Activated naive CD4-positive, alpha-beta T cell treated with anti-CD3 and anti-CD28 coated beads, Interleukin-2, amount 50 U/mL, for 24 hours (primary cell): ENCODE data around the gene USP6NL.

Experiments
- H3K27ac Mint-ChIP-seq: one replicate; pipeline ENCODE4 v1.8.0; 2021; ENCODE audit warnings: mild to moderate bottlenecking, mixed read lengths
- H3K27me3 Mint-ChIP-seq: one replicate; pipeline ENCODE4 v1.8.0; 2021; ENCODE audit warnings: mixed read lengths
- H3K36me3 Mint-ChIP-seq: one replicate; pipeline ENCODE4 v1.8.0; 2021; ENCODE audit warnings: mixed read lengths
- H3K4me1 Mint-ChIP-seq: one replicate; pipeline ENCODE4 v1.8.0; 2021; ENCODE audit warnings: mixed read lengths
- H3K4me3 Mint-ChIP-seq: one replicate; pipeline ENCODE4 v1.8.0; 2021; ENCODE audit warnings: mild to moderate bottlenecking, mixed read lengths
- H3K9me3 Mint-ChIP-seq: one replicate; pipeline ENCODE4 v1.8.0; 2021; ENCODE audit warnings: mixed read lengths

The USP6NL gene

DNA sequence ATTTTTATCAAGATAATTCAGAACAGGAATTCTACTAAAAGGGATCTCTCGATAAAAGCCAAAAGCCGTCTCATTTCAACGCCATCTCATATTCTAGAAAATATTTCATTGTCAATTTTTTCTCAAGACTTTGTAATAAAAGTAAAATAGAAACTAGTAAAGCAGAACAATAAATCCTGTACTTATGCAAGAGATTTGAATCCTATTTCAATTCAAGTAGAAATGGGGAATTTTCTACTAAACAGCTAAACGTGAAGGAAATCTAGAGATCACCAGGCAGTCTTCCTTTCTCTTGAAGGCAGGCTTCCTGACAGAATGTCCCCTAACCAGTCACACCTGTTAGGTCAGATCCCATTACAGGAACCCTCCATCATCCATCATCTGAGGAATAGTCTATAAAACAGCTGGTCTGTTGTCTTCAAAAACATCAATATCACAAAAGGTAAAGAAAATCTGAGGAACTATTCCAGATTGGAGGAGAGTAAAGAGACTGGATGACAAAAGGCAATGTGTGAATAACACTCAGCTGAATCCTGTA is 23.7 kb downstream of the USP6NL start:
- H3K27ac Mint-ChIP-seq, result peak overlapping the region; percentile 21
- peaks cover 4% of the 10 kb centered on the region for H3K36me3 Mint-ChIP-seq
- H3K4me1 Mint-ChIP-seq, result peaks cover 11% of the 10 kb centered on the region
- no peak overlapping the region for H3K4me3 Mint-ChIP-seq
- no peaks in the 10 kb centered on the region for H3K9me3 Mint-ChIP-seq
- H3K27me3 Mint-ChIP-seq, result no peaks in the 10 kb centered on the region

- H3K9me3 Mint-ChIP-seq, result no peaks in the 10 kb centered on the region
- peaks cover 18% of the 10 kb centered on the region for H3K4me1 Mint-ChIP-seq
- peaks cover 4% of the 10 kb centered on the region for H3K36me3 Mint-ChIP-seq
- H3K27ac Mint-ChIP-seq, result no peak overlapping the region
- no peaks in the 10 kb centered on the region for H3K27me3 Mint-ChIP-seq
- no peak overlapping the region for H3K4me3 Mint-ChIP-seq
These were observed 25.3 kb downstream of the USP6NL start for GRCh38 chr10:11586170-11586569.

- Mint-ChIP-seq H3K4me1 (peaks cover 35% of the 10 kb centered on the region), H3K27ac (peak overlapping the region; percentile 64), H3K9me3 (no peaks in the 10 kb centered on the region), H3K27me3 (no peaks in the 10 kb centered on the region), H3K4me3 (peak overlapping the region; percentile 6), H3K36me3 (peaks cover 6% of the 10 kb centered on the region)
These were observed 30.2 kb downstream of the USP6NL start for GRCh38 chr10:11581213-11581612.

DNA sequence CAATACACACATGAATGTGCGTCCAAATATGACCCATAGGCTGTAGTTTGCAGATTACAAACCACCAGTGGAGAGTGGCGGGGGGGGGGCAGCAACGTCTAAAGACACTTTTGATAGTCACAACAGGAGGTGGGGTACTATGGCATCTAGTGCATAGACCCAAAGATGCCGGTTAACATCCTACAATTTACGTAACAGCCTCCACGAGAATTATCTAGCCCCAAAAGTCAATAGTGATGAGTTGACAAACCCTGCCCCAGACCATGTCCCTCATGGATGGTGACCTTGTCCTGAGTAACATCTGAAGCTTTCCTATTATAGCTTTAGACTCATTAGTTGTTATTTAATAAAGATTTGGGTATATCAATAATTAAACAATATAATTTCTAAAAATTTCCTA is 31.6 kb downstream of the USP6NL start:
- Mint-ChIP-seq H3K36me3 (peaks cover 4% of the 10 kb centered on the region), H3K4me1 (peaks cover 37% of the 10 kb centered on the region), H3K27me3 (no peaks in the 10 kb centered on the region), H3K4me3 (no peak overlapping the region), H3K27ac (no peak overlapping the region), H3K9me3 (no peaks in the 10 kb centered on the region)

- no peaks in the 10 kb centered on the region for H3K9me3 Mint-ChIP-seq
- peaks cover 2% of the 10 kb centered on the region for H3K36me3 Mint-ChIP-seq
- H3K27me3 Mint-ChIP-seq, result no peaks in the 10 kb centered on the region
- peaks cover 48% of the 10 kb centered on the region for H3K4me1 Mint-ChIP-seq
- H3K27ac Mint-ChIP-seq, result peak overlapping the region; percentile 76
- H3K4me3 Mint-ChIP-seq, result peak overlapping the region; percentile 40
These were observed 32.6 kb downstream of the USP6NL start for GRCh38 chr10:11578802-11579255.

DNA sequence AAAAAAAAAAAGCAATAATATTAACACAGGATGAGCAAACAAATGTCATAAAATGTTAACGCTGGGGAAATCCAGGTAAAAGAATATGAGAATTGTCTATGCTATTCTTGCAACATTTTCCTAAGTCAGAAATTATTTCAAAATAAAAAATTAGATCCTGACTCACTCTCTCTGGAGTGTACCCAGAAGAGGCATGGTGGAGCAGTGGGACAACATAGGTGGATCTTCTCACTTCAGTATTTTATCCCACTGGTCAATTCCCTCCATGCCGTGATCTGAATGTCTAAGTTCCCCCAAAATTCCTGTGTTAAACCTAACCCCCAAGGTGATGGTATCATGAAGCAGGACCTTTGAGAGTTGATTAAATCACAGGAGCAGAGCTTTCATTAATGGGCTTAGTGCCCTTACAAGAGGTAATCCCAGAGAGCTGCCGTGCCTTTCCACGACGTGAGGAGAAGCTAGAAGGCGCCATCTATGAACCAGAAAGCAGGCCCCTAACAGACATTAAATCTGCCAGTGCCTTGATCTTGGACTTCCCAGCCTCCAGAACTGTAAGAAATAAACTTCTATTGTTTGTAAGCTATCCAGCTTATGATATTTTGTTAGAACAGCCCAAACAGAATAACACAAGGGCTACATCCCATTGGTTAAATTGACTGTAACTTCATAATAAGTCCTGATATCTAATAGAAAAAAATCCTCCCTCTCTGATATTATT is 35.2 kb downstream of the USP6NL start:
- peaks cover 2% of the 10 kb centered on the region for H3K36me3 Mint-ChIP-seq
- H3K27me3 Mint-ChIP-seq, result no peaks in the 10 kb centered on the region
- no peak overlapping the region for H3K4me3 Mint-ChIP-seq
- no peaks in the 10 kb centered on the region for H3K9me3 Mint-ChIP-seq
- H3K27ac Mint-ChIP-seq, result peak overlapping the region; percentile 13
- H3K4me1 Mint-ChIP-seq, result peaks cover 49% of the 10 kb centered on the region

GRCh38 chr10:11573497-11573896 is 38.0 kb downstream of the USP6NL start:
- Mint-ChIP-seq H3K27ac (no peak overlapping the region), H3K9me3 (no peaks in the 10 kb centered on the region), H3K36me3 (peaks cover 2% of the 10 kb centered on the region), H3K27me3 (no peaks in the 10 kb centered on the region), H3K4me1 (peaks cover 32% of the 10 kb centered on the region), H3K4me3 (no peak overlapping the region)

GRCh38 chr10:11570751-11571150 is 40.7 kb downstream of the USP6NL start:
- Mint-ChIP-seq H3K27me3 (no peaks in the 10 kb centered on the region), H3K4me3 (no peak overlapping the region), H3K36me3 (no peaks in the 10 kb centered on the region), H3K27ac (no peak overlapping the region), H3K4me1 (peaks cover 30% of the 10 kb centered on the region), H3K9me3 (no peaks in the 10 kb centered on the region)

- H3K36me3 Mint-ChIP-seq, result peaks cover 1% of the 10 kb centered on the region
- H3K27me3 Mint-ChIP-seq, result no peaks in the 10 kb centered on the region
- H3K4me3 Mint-ChIP-seq, result no peak overlapping the region
- H3K9me3 Mint-ChIP-seq, result no peaks in the 10 kb centered on the region
- H3K4me1 Mint-ChIP-seq, result peaks cover 17% of the 10 kb centered on the region
- H3K27ac Mint-ChIP-seq, result no peak overlapping the region
These were observed 42.0 kb downstream of the USP6NL start for GRCh38 chr10:11569471-11569870.

GRCh38 chr10:11568578-11568977 is 42.9 kb downstream of the USP6NL start:
- Mint-ChIP-seq H3K27me3 (no peaks in the 10 kb centered on the region), H3K9me3 (no peaks in the 10 kb centered on the region), H3K27ac (no peak overlapping the region), H3K36me3 (peaks cover 1% of the 10 kb centered on the region), H3K4me3 (no peak overlapping the region), H3K4me1 (peaks cover 8% of the 10 kb centered on the region)

- Mint-ChIP-seq H3K36me3 (peaks cover 1% of the 10 kb centered on the region), H3K4me3 (no peak overlapping the region), H3K4me1 (peaks cover 7% of the 10 kb centered on the region), H3K27me3 (no peaks in the 10 kb centered on the region), H3K27ac (no peak overlapping the region), H3K9me3 (no peaks in the 10 kb centered on the region)
These were observed 46.7 kb downstream of the USP6NL start for GRCh38 chr10:11564741-11565140.

- H3K36me3 Mint-ChIP-seq, result peaks cover 1% of the 10 kb centered on the region
- peaks cover 7% of the 10 kb centered on the region for H3K4me1 Mint-ChIP-seq
- no peaks in the 10 kb centered on the region for H3K27me3 Mint-ChIP-seq
- no peak overlapping the region for H3K27ac Mint-ChIP-seq
- no peaks in the 10 kb centered on the region for H3K9me3 Mint-ChIP-seq
- H3K4me3 Mint-ChIP-seq, result no peak overlapping the region
These were observed 47.5 kb downstream of the USP6NL start for GRCh38 chr10:11563936-11564335.

- H3K27ac Mint-ChIP-seq, result no peak overlapping the region
- peaks cover 7% of the 10 kb centered on the region for H3K4me1 Mint-ChIP-seq
- H3K36me3 Mint-ChIP-seq, result peaks cover 1% of the 10 kb centered on the region
- no peaks in the 10 kb centered on the region for H3K9me3 Mint-ChIP-seq
- H3K4me3 Mint-ChIP-seq, result no peak overlapping the region
- H3K27me3 Mint-ChIP-seq, result no peaks in the 10 kb centered on the region
These were observed 48.6 kb downstream of the USP6NL start for GRCh38 chr10:11562888-11563287.

GRCh38 chr10:11560076-11560709 is 51.3 kb downstream of the USP6NL start:
- Mint-ChIP-seq H3K27ac (no peak overlapping the region), H3K27me3 (no peaks in the 10 kb centered on the region), H3K36me3 (peaks cover 9% of the 10 kb centered on the region), H3K4me1 (peaks cover 18% of the 10 kb centered on the region), H3K4me3 (no peak overlapping the region), H3K9me3 (peaks cover 13% of the 10 kb centered on the region)

DNA sequence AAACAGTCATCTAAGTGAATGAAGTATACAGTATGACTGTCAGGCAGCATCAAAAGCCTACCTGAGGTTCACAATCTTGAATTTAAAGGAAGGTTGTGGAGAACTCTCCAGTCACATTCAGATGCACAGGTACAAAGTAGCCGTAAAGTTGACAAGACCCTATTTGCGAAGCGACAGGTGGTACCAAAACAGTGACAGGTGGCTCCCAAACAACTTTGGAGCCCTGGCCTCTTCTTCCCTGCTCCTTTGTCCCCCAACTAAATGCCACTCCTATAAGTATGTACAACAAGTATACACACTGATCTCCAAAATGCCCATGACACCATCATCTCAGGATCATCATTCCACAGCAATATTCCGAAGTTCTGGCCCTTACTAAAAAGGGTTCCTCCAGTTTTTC is 53.5 kb downstream of the USP6NL start:
- peaks cover 13% of the 10 kb centered on the region for H3K9me3 Mint-ChIP-seq
- peaks cover 35% of the 10 kb centered on the region for H3K4me1 Mint-ChIP-seq
- no peak overlapping the region for H3K27ac Mint-ChIP-seq
- H3K27me3 Mint-ChIP-seq, result no peaks in the 10 kb centered on the region
- H3K36me3 Mint-ChIP-seq, result peaks cover 12% of the 10 kb centered on the region
- H3K4me3 Mint-ChIP-seq, result no peak overlapping the region

- peaks cover 39% of the 10 kb centered on the region for H3K4me1 Mint-ChIP-seq
- H3K27ac Mint-ChIP-seq, result no peak overlapping the region
- no peaks in the 10 kb centered on the region for H3K27me3 Mint-ChIP-seq
- no peak overlapping the region for H3K4me3 Mint-ChIP-seq
- H3K9me3 Mint-ChIP-seq, result peaks cover 13% of the 10 kb centered on the region
- peaks cover 12% of the 10 kb centered on the region for H3K36me3 Mint-ChIP-seq
These were observed 53.9 kb downstream of the USP6NL start for GRCh38 chr10:11557513-11557912.
